ENCODE measurements around the gene PTPN11.
A peak's percentile ranks its signal among the peaks of the same experiment; 100 is the strongest.
"Not testable (repeated sequence)": the region's sequence is repeated elsewhere in the genome, so short reads cannot be mapped to it uniquely, and the experiment has no call there.

Gene PTPN11

DNA sequence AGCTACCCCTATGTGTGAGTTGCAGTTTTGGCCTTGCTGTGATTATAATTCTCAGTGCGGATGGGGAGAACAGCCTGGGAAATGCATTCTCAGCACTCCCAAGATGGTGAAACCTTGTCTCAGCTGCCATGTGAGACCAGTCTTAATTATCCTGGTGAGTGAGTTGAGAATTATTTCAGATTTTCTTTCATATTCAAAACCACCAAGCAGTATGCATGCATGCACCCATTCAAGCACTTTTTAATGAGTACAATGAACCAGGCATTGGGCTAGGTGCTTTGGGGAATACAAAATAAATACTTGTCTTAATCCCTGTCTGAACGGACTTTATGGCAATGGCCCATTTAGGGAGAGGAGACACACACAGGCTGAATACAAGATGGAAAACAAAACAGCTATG is 94.7 kb downstream of the PTPN11 start:
- no peak for DNase-seq (ENCODE audit: low spot score)
- no peak for FAIRE-seq

DNA sequence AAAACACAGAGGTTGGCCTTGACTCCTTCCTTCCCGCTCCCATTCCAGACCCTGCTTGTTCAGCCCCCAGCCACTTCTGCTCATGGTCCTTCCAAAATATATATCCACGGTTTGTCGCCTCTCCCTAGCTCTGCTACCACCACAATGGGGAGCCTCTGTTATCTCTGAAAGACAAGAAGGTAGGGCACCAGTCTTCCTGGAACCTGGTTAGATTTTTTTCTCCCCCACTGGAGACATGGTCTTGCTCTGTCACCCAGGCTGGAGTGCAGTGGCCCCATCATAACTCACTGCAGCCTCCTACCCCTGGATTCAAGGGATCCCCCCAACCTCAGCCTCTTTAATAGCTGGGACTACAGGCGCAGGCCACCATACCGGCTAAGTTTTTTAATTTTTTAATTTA is 95.7 kb downstream of the PTPN11 start:
- DNase-seq (ENCODE audit: low spot score) (no peak), FAIRE-seq (no peak)

GRCh38 chr12:112514926-112515642 is 96.3 kb downstream of the PTPN11 start:
- FAIRE-seq (no peak), DNase-seq (ENCODE audit: low spot score) (no peak)

- DNase-seq (ENCODE audit: low spot score) = no peak
- FAIRE-seq = no peak
These were observed 97.1 kb downstream of the PTPN11 start for GRCh38 chr12:112515868-112516267.

DNA sequence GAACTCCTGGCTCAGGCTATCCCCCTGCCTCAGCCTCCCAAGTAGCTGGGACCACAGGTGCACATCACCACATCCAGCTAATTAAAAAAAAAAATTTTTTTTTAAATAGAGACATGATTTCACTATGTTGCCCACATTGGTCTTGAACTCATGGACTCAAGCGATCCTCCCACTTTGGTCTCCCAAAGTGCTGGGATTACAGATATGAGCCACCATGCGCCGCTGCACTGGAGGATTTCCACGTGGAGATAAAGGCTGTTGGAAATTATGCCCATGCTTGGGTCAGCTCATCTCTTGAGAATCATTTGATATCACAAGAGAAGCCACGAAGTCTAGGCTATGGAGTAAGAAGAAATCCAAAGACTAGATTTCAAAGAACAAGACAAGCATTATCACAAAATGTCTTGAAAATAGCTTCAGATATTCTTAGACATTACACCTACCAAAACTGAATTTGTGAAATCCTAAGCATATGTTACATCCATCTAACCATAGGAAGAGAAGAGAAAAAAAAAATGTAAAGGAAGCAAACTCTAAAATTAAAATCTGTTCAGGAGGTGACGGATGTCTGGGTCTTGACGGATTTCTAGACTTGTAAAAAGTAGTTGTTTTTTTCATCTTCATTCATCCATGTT is 99.1 kb downstream of the PTPN11 start:
- FAIRE-seq (no peak), DNase-seq (ENCODE audit: low spot score) (no peak)

DNA sequence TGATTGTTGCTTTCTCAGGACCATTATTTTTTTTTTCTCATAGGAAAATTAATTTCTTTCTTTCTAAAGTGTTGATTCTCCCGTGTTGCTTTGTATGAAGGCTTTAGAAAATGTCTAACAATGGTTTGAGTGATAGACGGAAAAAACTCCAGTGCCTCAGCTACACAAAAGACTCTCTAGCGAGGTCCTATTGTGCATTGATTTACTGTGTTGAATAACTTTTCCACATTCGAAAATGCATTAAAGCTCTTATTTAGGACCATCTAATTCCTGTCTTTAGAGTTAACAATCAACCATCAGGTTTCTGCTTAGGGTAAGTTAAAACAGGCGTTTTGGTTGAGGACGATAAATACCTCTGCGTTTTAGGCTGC is 99.6 kb downstream of the PTPN11 start:
- FAIRE-seq (no peak), DNase-seq (ENCODE audit: low spot score) (no peak)

DNA sequence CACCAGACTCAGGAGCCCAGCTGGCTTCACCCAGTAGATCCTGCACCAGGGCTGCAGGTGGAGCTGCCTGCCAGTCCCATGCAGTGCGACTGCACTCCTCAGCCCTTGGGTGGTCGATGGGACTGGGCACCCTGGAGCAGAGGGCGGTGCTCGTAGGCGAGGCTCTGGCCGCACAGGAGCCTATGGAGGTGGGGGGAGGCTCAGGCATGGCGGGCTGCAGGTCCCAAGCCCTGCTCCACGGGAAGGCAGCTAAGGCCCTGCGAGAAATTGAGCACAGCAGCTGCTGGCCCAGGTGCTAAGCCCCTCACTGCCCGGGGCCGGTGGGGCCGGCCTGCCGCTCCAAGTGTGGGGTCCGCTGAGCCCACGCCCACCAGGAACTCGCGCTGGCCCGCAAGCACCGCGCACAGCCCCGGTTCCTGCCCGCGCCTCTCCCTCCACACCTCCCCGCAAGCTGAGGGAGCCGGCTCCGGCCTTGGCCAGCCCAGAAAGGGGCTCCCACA is 101.1 kb downstream of the PTPN11 start:
- not testable (repeated sequence) for DNase-seq (ENCODE audit: low spot score); FAIRE-seq

GRCh38 chr12:112523856-112524255 is 105.1 kb downstream of the PTPN11 start:
- FAIRE-seq = no peak
- DNase-seq (ENCODE audit: low spot score) = no peak

DNA sequence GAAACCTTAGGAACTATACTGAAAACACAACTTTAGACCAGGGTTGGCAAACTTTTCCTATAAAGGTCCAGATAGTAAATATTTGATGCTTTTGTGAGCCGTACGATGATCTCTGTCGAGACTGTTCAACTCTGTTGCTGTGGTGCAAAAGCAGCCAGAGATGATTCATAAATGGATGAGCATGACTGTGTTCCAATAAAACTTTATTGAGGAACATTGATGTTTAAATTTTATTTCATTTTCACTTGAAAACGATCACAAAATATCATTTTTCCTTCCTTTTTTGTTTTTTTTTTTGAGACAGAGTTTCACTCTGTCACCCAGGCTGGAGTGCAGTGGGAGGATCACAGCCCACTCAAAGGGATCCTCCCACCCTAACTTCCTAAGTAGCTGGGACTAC is 105.5 kb downstream of the PTPN11 start:
- FAIRE-seq (no peak), DNase-seq (ENCODE audit: low spot score) (no peak)

DNA sequence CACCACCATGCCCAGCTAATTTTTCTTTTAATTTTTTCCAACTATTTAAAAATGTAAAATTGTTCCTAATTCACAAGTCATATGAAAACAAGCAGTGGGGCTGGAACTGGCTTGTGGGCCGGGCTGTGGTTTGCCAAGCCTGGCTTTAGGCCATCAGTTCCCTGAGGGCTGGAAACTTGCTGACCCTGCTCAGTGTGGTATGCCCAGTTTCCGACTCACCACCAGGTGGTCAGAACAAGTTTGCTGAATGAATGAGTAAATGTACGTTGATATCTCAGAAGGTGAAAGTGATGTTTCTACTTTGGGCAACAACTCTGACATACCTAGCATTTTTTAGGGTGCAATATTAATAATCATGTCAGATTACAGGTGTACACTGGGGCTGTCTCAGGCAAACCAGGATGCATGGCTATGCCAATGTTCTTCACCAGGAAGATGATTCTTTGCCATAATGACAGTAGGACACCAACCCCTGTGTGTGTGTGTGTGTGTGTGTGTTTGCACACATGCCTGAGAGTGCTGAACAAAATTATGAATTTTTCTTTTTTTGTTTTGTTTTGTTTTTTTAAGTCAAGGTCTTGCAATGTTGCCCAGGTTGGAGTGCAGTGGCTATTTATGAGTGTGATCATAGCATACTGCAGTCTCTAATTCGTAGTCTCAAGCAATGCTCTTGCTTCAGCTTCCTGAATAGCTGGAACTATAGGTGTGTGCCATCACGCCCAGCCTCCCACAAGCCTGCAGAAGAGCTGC is 106.1 kb downstream of the PTPN11 start:
- no peak for FAIRE-seq
- no peak for DNase-seq (ENCODE audit: low spot score)

DNA sequence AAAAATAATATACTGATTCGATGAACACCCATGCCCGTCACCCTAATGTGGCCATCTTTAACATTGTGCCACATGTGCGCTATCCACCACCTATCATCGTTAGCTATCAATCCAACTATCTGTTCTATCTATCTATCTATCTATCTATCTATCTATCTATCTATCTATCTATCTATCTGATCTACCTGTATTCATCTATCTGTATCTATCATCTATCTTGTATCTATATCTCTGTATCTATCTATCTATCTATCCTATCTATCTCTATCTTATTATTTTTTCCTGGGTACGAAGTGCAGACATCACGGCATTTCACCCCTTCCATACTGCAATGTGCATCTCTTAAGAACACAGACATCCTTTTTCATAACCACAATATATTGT is 106.7 kb downstream of the PTPN11 start:
- DNase-seq (ENCODE audit: low spot score) = no peak
- no peak for FAIRE-seq

DNA sequence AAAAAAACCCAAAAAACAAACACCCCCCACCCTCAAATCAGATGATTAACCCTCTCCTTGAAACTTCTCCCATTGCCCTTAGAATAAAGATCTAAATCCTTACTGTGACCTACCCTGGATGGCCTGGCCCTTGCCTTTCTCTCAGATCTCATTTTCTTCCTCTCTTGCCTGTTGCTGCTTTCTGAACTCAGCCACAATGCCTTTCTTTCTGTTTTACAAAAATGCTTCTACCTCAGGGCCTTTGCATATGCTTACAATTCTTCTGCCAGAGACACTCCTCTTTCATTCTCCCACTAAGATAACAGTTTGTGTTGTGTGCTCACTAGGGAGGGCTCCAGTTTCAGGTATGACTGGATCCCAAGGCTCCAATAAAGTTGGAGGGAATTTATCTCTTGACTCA is 108.3 kb downstream of the PTPN11 start:
- no peak for FAIRE-seq

DNA sequence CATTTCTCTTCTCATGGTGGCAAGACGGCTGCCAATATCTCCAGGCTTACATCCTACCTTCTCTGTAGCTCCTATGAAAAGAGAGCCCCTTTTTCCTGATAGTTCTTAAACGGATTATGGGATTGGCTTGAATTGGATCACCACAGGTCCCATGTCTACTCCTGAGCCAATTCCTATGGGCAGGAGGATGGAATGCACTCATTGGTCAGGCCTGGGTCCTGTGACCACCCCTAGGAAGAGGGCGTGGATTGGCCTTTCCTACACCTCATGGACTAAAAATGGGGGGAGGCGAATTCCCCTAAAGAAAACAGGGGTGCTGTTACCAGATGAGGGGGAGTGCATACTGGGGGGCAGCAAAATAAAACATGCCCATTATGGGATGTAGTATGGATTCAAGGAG is 108.8 kb downstream of the PTPN11 start:
- DNase-seq (ENCODE audit: low spot score) (no peak), FAIRE-seq (no peak)

More for the DNA sequence above, 108.3 kb downstream of the PTPN11 start:
- no peak for DNase-seq (ENCODE audit: low spot score)

DNA sequence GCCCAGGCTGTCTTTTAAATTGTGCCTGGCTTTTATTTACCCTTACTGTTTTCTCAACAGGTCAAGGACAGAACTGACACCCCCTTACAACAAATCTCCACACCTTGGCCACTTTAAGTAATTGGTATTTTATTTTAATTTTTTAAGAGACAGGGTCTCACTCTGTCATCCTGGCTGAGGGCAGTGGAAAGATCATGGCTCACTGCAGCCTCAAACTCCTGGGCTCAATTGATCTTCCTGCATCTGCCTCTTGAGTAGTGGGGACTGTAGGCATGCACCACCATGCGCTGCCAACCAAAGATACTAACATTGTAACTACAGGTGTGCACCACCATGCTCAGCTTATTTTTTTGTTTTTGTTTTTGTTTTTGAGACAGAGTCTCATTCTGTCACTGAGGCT is 109.8 kb downstream of the PTPN11 start:
- FAIRE-seq = no peak
- DNase-seq (ENCODE audit: low spot score) = no peak

GRCh38 chr12:112530941-112531340 is 112.2 kb downstream of the PTPN11 start:
- DNase-seq (ENCODE audit: low spot score) = no peak
- FAIRE-seq = no peak

GRCh38 chr12:112532106-112532505 is 113.4 kb downstream of the PTPN11 start:
- no peak for FAIRE-seq
- DNase-seq (ENCODE audit: low spot score) = no peak

GRCh38 chr12:112533528-112533927 is 114.8 kb downstream of the PTPN11 start:
- FAIRE-seq (no peak), DNase-seq (ENCODE audit: low spot score) (no peak)

DNA sequence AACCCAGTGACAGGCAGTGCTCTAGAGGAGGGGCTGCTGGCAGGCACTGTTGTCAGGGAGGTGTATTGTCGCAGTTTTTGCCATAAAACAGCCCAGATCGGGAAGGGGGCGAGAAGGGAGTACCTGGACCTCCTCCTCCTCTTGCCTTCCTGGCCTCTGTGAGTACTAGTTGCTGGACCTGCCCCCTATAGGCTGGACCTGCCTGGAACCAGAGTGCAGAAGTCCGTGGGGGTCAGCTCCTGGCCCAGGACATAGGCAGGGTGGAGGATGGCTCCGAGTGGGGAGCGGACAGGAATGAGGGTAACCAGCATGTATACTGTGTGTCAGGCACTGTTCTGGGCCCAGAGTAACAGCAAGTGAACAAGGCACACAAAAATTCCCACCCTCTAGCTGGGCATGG is 116.3 kb downstream of the PTPN11 start:
- FAIRE-seq = no peak
- DNase-seq (ENCODE audit: low spot score) = no peak

DNA sequence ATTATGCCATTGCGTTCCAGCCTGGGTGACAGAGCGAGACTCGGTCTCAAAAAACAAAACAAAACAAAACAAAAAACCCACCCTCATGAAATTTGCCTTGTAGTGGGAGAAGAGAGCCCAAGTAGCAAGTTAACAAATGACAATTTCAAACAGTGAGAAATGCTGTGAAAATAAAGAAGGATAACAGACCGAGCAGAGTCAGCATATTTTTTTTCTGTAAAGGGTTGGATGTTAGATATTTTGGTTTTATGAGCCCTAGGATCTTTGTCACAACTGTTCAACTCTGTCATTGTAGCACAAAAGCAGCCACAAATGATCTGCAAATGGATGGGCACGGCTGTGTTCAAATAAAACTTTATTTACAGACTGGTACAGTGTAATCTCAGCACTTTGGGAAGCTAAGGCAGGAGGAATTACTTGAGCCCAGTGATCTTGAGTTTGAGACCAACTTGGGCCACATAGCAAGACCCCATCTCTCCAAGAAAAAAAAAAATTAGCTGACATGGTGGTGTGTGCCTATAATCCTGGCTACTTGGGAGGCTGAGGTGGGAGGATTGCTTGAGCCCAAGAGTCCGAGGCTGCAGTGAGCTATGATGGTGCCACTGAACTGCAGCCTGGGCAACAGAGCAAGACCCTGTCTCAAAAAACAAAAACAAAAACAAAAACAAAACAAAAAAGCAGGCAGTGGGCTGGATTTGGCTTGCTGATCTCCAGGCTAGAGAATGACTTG is 117.1 kb downstream of the PTPN11 start:
- FAIRE-seq = no peak

DNA sequence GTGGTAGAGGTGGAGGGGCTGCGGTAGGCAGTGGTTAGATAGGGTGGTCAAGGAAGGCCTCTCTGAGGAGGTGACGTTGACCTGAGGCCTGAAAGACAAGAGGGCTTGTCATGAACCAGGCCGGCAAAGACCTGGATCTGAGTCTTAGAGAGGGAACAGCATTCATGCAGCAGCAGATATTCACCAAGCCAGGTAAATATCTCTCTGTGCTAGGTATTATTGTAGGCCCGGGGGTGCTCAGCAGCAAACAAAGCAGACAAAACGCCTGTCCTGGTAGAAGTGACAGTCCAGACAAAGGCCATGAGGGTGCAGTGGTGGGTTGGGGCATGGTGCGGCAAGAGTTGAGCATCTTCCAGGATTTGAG is 117.6 kb downstream of the PTPN11 start:
- FAIRE-seq (no peak), DNase-seq (ENCODE audit: low spot score) (no peak)

More for the DNA sequence above, 117.1 kb downstream of the PTPN11 start:
- DNase-seq (ENCODE audit: low spot score) = no peak

DNA sequence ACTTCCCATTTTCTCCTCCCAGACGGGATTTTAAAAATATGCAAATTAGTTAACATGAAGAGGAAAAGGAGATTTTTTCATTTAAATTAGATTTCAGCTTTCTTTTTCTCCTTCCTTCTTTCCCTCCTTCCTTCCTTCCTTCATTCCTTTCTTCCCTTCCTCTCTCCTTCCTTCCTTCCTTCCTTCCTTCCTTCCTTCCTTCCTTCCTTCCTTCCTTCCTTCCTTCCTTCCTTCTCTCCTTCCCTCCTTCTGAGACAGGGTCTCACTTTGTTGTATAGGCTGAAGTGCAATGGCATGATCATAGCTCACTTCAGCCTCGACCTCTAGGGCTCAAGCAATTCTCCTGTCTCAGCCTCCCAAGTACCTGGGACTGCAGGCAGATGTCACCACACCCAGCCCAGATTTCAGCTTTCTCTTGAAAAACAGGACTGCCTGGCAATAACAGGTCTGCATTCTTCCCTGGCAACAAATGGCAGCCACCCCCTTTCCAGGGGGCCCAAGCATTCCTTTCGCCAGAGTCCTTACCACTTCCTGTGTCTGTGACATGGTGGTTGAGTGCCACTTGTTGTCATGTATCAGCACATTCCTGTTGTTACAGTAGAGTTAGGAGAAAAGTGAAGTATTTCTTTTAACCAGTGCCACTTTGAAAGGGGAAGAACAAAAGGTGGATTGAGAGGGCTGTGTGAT is 119.1 kb downstream of the PTPN11 start:
- DNase-seq (ENCODE audit: low spot score) = peak; percentile 81
- FAIRE-seq = peak; percentile 73

Data from RCC 7860 (cell line).